ENCODE results near the gene METTL15. TPM values are rescaled to one million over a fixed set of nuclear protein-coding genes. Genes with fewer than 3 reads are reported as not detected.

METTL15 gene
- total and polyA plus RNA-seq, 2 of the 8 experiments (the other 6 are each of a cell fraction or from before 2014, with no cell fraction given), result 5.4 to 10.5 TPM

DNA sequence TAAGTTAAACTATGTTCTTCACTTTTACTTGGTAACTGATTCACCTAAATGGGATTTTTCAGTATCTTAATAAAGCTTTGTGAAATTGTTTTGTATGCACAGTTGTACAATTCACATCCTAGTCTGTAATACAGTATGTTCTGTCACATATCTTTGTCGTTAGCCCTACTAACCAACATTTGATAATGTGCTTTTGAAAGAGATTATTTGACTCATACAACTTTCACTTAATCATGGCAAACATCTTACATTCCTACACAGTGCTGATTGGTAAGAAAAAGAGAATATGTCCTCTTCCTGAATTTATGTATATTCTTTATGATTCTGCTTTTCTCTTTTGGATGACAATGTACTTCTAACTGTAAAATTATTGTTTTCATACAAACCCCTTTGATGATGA, 234.5 kb downstream of the METTL15 start (continued):
- TF ChIP-seq, protein P1, sequence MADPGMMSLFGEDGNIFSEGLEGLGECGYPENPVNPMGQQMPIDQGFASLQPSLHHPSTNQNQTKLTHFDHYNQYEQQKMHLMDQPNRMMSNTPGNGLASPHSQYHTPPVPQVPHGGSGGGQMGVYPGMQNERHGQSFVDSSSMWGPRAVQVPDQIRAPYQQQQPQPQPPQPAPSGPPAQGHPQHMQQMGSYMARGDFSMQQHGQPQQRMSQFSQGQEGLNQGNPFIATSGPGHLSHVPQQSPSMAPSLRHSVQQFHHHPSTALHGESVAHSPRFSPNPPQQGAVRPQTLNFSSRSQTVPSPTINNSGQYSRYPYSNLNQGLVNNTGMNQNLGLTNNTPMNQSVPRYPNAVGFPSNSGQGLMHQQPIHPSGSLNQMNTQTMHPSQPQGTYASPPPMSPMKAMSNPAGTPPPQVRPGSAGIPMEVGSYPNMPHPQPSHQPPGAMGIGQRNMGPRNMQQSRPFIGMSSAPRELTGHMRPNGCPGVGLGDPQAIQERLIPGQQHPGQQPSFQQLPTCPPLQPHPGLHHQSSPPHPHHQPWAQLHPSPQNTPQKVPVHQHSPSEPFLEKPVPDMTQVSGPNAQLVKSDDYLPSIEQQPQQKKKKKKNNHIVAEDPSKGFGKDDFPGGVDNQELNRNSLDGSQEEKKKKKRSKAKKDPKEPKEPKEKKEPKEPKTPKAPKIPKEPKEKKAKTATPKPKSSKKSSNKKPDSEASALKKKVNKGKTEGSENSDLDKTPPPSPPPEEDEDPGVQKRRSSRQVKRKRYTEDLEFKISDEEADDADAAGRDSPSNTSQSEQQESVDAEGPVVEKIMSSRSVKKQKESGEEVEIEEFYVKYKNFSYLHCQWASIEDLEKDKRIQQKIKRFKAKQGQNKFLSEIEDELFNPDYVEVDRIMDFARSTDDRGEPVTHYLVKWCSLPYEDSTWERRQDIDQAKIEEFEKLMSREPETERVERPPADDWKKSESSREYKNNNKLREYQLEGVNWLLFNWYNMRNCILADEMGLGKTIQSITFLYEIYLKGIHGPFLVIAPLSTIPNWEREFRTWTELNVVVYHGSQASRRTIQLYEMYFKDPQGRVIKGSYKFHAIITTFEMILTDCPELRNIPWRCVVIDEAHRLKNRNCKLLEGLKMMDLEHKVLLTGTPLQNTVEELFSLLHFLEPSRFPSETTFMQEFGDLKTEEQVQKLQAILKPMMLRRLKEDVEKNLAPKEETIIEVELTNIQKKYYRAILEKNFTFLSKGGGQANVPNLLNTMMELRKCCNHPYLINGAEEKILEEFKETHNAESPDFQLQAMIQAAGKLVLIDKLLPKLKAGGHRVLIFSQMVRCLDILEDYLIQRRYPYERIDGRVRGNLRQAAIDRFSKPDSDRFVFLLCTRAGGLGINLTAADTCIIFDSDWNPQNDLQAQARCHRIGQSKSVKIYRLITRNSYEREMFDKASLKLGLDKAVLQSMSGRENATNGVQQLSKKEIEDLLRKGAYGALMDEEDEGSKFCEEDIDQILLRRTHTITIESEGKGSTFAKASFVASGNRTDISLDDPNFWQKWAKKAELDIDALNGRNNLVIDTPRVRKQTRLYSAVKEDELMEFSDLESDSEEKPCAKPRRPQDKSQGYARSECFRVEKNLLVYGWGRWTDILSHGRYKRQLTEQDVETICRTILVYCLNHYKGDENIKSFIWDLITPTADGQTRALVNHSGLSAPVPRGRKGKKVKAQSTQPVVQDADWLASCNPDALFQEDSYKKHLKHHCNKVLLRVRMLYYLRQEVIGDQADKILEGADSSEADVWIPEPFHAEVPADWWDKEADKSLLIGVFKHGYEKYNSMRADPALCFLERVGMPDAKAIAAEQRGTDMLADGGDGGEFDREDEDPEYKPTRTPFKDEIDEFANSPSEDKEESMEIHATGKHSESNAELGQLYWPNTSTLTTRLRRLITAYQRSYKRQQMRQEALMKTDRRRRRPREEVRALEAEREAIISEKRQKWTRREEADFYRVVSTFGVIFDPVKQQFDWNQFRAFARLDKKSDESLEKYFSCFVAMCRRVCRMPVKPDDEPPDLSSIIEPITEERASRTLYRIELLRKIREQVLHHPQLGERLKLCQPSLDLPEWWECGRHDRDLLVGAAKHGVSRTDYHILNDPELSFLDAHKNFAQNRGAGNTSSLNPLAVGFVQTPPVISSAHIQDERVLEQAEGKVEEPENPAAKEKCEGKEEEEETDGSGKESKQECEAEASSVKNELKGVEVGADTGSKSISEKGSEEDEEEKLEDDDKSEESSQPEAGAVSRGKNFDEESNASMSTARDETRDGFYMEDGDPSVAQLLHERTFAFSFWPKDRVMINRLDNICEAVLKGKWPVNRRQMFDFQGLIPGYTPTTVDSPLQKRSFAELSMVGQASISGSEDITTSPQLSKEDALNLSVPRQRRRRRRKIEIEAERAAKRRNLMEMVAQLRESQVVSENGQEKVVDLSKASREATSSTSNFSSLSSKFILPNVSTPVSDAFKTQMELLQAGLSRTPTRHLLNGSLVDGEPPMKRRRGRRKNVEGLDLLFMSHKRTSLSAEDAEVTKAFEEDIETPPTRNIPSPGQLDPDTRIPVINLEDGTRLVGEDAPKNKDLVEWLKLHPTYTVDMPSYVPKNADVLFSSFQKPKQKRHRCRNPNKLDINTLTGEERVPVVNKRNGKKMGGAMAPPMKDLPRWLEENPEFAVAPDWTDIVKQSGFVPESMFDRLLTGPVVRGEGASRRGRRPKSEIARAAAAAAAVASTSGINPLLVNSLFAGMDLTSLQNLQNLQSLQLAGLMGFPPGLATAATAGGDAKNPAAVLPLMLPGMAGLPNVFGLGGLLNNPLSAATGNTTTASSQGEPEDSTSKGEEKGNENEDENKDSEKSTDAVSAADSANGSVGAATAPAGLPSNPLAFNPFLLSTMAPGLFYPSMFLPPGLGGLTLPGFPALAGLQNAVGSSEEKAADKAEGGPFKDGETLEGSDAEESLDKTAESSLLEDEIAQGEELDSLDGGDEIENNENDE (IDR thresholded peaks at IDR 0.05; ENCODE audit: insufficient replicate concordance, low read length), result no peak
- TF ChIP-seq BACH1 (IDR thresholded peaks at IDR 0.05; ENCODE audit: low read length), result no peak
- TF ChIP-seq, protein P2, sequence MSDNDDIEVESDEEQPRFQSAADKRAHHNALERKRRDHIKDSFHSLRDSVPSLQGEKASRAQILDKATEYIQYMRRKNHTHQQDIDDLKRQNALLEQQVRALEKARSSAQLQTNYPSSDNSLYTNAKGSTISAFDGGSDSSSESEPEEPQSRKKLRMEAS (IDR thresholded peaks at IDR 0.05), result no peak
- no peak for TF ChIP-seq NANOG (IDR thresholded peaks at IDR 0.05; ENCODE audit: insufficient read depth, low read depth, low read length, poor library complexity, severe bottlenecking)
- no peak for TF ChIP-seq SIX5 (IDR thresholded peaks at IDR 0.05; ENCODE audit: low read depth, low read length)
- TF ChIP-seq EZH2 (IDR thresholded peaks at IDR 0.05; ENCODE audit: low read depth, low read length, severe bottlenecking), result no peak
- TF ChIP-seq PHF8 (conservative IDR thresholded peaks at IDR 0.05; ENCODE audit: low read depth, low read length), result no peak
- no peak for TF ChIP-seq RFX5 (IDR thresholded peaks at IDR 0.05; ENCODE audit: borderline replicate concordance, low read depth, low read length)
- no peak for TF ChIP-seq EP300 (IDR thresholded peaks at IDR 0.05; ENCODE audit: borderline replicate concordance in 1 of 2, low read depth in 2 of 2, low read length in 2 of 2)
- no peak for TF ChIP-seq RNF2 (IDR thresholded peaks at IDR 0.05; ENCODE audit: borderline replicate concordance, low read depth, low read length, missing control alignments, poor library complexity, severe bottlenecking)
- TF ChIP-seq YY1 (IDR thresholded peaks at IDR 0.05; ENCODE audit: low read depth, low read length), result no peak
